ENCODE measurements around the gene NFE2L2.
"Not testable (repeated sequence)": the region's sequence is repeated elsewhere in the genome, so short reads cannot be mapped to it uniquely, and the experiment has no call there.

NFE2L2 gene

GRCh38 chr2:177252808-177253531, 11.6 kb downstream of the NFE2L2 start:
- POLR2A ChIA-PET, result interaction anchor here (5.1 kb wide), 1 partner anchor 11 kb away, joined by 29 read pairs; the partner anchor contains the start of gene NFE2L2
- no peak for TF ChIP-seq TARDBP (IDR thresholded peaks at IDR 0.05)
- TF ChIP-seq PKNOX1 (IDR thresholded peaks at IDR 0.05), result no peak
- no peak for TF ChIP-seq NFRKB (IDR thresholded peaks at IDR 0.05)
- TF ChIP-seq BHLHE40 (IDR thresholded peaks at IDR 0.05; ENCODE audit: borderline replicate concordance), result no peak
- TF ChIP-seq SP1 (IDR thresholded peaks at IDR 0.05), result no peak
- TF ChIP-seq ZNF384 (IDR thresholded peaks at IDR 0.05), result no peak
- TF ChIP-seq CTBP1 (IDR thresholded peaks at IDR 0.05; ENCODE audit: borderline replicate concordance), result no peak
- no peak for TF ChIP-seq ELF4 (IDR thresholded peaks at IDR 0.05)
- no peak for TF ChIP-seq ARNT (IDR thresholded peaks at IDR 0.05)
- TF ChIP-seq FOXK2 (IDR thresholded peaks at IDR 0.05), result no peak
- no peak for TF ChIP-seq SUZ12 (IDR thresholded peaks at IDR 0.05)
- no peak for DNase-seq (ENCODE audit: extremely low spot score)
- CTCF ChIA-PET, result interaction anchor here (0.5 to 1.0 kb wide), 4 partner anchors 8 to 88 kb away, joined by 3 to 5 read pairs (median 4); no protein-coding TSS in a partner anchor

- DNase-seq (ENCODE audit: extremely low spot score), result no peak
- CTCF ChIA-PET, result no interaction called here
- TF ChIP-seq NFRKB (IDR thresholded peaks at IDR 0.05) (no peak), FOXK2 (IDR thresholded peaks at IDR 0.05) (no peak), ELF4 (IDR thresholded peaks at IDR 0.05) (no peak)
- POLR2A ChIA-PET, result interaction anchor here (5.1 kb wide), 1 partner anchor 13 kb away, joined by 29 read pairs; the partner anchor contains the start of gene NFE2L2
Measured at GRCh38 chr2:177251165-177251542, 13.4 kb downstream of the NFE2L2 start.

- DNase-seq (ENCODE audit: extremely low spot score), result no peak
- no peak for TF ChIP-seq FOXK2 (IDR thresholded peaks at IDR 0.05)
- no peak for TF ChIP-seq SUZ12 (IDR thresholded peaks at IDR 0.05)
- POLR2A ChIA-PET, result interaction anchor here (5.1 kb wide), 1 partner anchor 14 kb away, joined by 29 read pairs; the partner anchor contains the start of gene NFE2L2
- CTCF ChIA-PET, result no interaction called here
Measured at GRCh38 chr2:177250461-177250860, 14.1 kb downstream of the NFE2L2 start.

- CTCF ChIA-PET, result no interaction called here
Measured at GRCh38 chr2:177249038-177249437, 15.5 kb downstream of the NFE2L2 start.

GRCh38 chr2:177247693-177248262, 16.7 kb downstream of the NFE2L2 start:
- CTCF ChIA-PET, result interaction anchor here (0.6 kb wide), 1 partner anchor 596 kb away, joined by 3 read pairs; no protein-coding TSS in a partner anchor
- POLR2A ChIA-PET, result interaction anchor here (1.0 kb wide), 1 partner anchor 16 kb away, joined by 5 read pairs; the partner anchor contains the start of gene NFE2L2
- DNase-seq (ENCODE audit: extremely low spot score), result no peak
- TF ChIP-seq SP1 (IDR thresholded peaks at IDR 0.05) (no peak), ELF4 (IDR thresholded peaks at IDR 0.05) (no peak), L3MBTL2 (conservative IDR thresholded peaks at IDR 0.05) (no peak), FOXM1 (IDR thresholded peaks at IDR 0.05; ENCODE audit: borderline replicate concordance) (no peak), TARDBP (IDR thresholded peaks at IDR 0.05) (no peak), HDGF (IDR thresholded peaks at IDR 0.05; ENCODE audit: borderline replicate concordance) (no peak), BHLHE40 (IDR thresholded peaks at IDR 0.05; ENCODE audit: borderline replicate concordance) (no peak)

More at GRCh38 chr2:177249038-177249437, 15.5 kb downstream of the NFE2L2 start:
- no peak for DNase-seq (ENCODE audit: extremely low spot score)
- no peak for TF ChIP-seq NFRKB (IDR thresholded peaks at IDR 0.05)
- no peak for TF ChIP-seq SP1 (IDR thresholded peaks at IDR 0.05)
- TF ChIP-seq FOXM1 (IDR thresholded peaks at IDR 0.05; ENCODE audit: borderline replicate concordance), result no peak
- no peak for TF ChIP-seq ELF4 (IDR thresholded peaks at IDR 0.05)
- no peak for TF ChIP-seq CTBP1 (IDR thresholded peaks at IDR 0.05; ENCODE audit: borderline replicate concordance)
- TF ChIP-seq FOXA1 (IDR thresholded peaks at IDR 0.05), result no peak
- no peak for TF ChIP-seq BHLHE40 (IDR thresholded peaks at IDR 0.05; ENCODE audit: borderline replicate concordance)
- no peak for TF ChIP-seq LEF1 (IDR thresholded peaks at IDR 0.05; ENCODE audit: borderline replicate concordance)
- TF ChIP-seq FOXK2 (IDR thresholded peaks at IDR 0.05), result no peak
- no peak for TF ChIP-seq L3MBTL2 (conservative IDR thresholded peaks at IDR 0.05)
- TF ChIP-seq PKNOX1 (IDR thresholded peaks at IDR 0.05), result no peak
- no peak for TF ChIP-seq ZNF384 (IDR thresholded peaks at IDR 0.05)
- no peak for TF ChIP-seq HDGF (IDR thresholded peaks at IDR 0.05; ENCODE audit: borderline replicate concordance)
- no peak for TF ChIP-seq TARDBP (IDR thresholded peaks at IDR 0.05)
- TF ChIP-seq ARNT (IDR thresholded peaks at IDR 0.05), result no peak
- no peak for TF ChIP-seq SUZ12 (IDR thresholded peaks at IDR 0.05)
- POLR2A ChIA-PET, result no interaction called here

- POLR2A ChIA-PET, result interaction anchor here (1.7 to 2.3 kb wide), 2 partner anchors 17 to 34 kb away, joined by 5 to 13 read pairs; partner anchors contain the start of genes HNRNPA3 and NFE2L2
Measured at GRCh38 chr2:177246523-177247030, 17.9 kb downstream of the NFE2L2 start.

GRCh38 chr2:177246000-177246399, 18.5 kb downstream of the NFE2L2 start:
- no peak for TF ChIP-seq BHLHE40 (IDR thresholded peaks at IDR 0.05; ENCODE audit: borderline replicate concordance)
- CTCF ChIA-PET, result interaction anchor here (1.7 kb wide), 1 partner anchor 9 kb away, joined by 8 read pairs; no protein-coding TSS in a partner anchor
- DNase-seq (ENCODE audit: extremely low spot score), result no peak
- POLR2A ChIA-PET, result interaction anchor here (1.7 to 2.3 kb wide), 2 partner anchors 18 to 34 kb away, joined by 5 to 13 read pairs; partner anchors contain the start of genes HNRNPA3 and NFE2L2

More at GRCh38 chr2:177246523-177247030, 17.9 kb downstream of the NFE2L2 start:
- CTCF ChIA-PET; DNase-seq (ENCODE audit: extremely low spot score): not testable (repeated sequence)
- peak; percentile 54 for TF ChIP-seq ZNF384 (IDR thresholded peaks at IDR 0.05)

Measured in HEK293T (cell line).